Measurements from ENCODE around the gene CELF1. TPM values are rescaled to one million over a fixed set of nuclear protein-coding genes. Genes with fewer than 3 reads are reported as not detected.

CELF1 gene
- total RNA-seq, 1 donor: 142 TPM

- H3K9me3 ChIP-seq (ENCODE audit: low read depth, low read length): no peaks in the 10 kb centered on the region
- H3K27me3 ChIP-seq (ENCODE audit: insufficient read depth, low read length): no peaks in the 10 kb centered on the region
- no peak overlapping the region for H3K4me3 ChIP-seq (ENCODE audit: low read length)
- H3K4me1 ChIP-seq (ENCODE audit: insufficient read depth, low read length): peaks cover 67% of the 10 kb centered on the region
These were observed 53.8 kb downstream of the CELF1 start for GRCh38 chr11:47499161-47499560.

DNA sequence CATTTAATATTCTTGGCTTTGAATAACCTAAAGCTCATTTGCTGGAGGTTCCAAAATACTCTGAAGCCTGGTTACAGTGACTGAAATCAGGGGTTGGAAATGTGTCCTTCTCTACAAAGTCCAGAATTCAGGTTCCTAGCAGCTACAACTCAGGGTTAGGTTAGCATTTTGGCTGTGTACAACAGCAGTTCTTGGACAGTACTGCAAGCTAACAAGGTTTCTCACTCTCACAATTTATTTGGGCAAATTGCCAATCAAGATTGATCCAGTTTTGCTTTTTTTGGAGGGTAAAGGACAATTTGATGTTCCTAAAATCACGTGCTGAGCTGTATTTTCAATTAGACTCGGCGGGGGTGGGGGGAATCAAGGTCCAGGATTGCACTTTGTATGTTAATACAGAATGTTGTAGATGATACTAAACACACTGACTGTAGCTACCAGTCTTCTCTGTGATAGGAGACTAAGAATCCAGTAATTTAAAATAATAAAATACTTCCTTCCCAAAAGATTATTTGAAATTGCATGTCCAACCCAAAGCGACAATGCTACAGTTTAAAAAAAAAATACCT, 54.3 kb downstream of the CELF1 start:
- H3K4me3 ChIP-seq (ENCODE audit: low read length): no peak overlapping the region
- H3K4me1 ChIP-seq (ENCODE audit: insufficient read depth, low read length): peaks cover 62% of the 10 kb centered on the region
- no peaks in the 10 kb centered on the region for H3K27me3 ChIP-seq (ENCODE audit: insufficient read depth, low read length)
- no peaks in the 10 kb centered on the region for H3K9me3 ChIP-seq (ENCODE audit: low read depth, low read length)

DNA sequence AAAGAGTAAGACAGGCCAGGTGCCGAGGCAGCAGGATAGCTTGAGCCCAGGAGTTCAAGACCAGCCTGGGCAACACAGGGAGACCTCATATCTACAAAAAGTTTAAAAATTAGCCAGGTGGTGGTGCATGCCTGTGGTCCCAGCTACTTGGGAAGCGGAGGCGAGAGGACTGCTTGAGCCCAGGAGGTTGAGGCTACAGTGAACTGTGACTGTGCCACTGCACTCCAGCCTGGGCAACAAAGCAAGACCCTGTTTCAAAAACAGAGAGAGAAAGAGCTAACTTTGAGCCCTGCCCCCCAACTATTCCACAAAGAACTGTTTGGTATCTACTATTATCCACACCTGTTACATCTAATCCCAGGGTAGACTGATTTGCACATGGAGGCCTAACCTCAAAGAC, 54.8 kb downstream of the CELF1 start:
- H3K4me3 ChIP-seq (ENCODE audit: low read length): no peak overlapping the region
- H3K4me1 ChIP-seq (ENCODE audit: insufficient read depth, low read length): peaks cover 61% of the 10 kb centered on the region
- no peaks in the 10 kb centered on the region for H3K27me3 ChIP-seq (ENCODE audit: insufficient read depth, low read length)
- no peaks in the 10 kb centered on the region for H3K9me3 ChIP-seq (ENCODE audit: low read depth, low read length)

DNA sequence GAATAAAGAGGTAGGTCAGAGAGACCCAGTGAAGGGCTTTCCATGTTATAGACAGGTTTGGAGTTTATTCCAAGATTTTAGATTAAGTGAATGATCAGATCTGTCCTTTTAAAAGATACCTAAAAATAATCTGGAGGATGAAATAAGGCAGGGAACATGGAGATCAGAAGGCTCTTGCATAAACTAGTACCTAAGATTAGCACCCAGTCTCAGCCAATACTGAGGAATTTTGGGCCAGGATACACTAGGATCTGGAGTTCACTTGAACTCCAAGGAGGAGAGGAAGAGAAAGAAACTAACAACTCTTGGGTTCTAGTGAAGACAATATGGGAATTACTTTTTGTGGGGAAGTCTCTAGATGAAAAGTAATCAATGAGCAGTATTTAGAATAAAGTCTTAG, 56.1 kb downstream of the CELF1 start:
- no peaks in the 10 kb centered on the region for H3K9me3 ChIP-seq (ENCODE audit: low read depth, low read length)
- peaks cover 61% of the 10 kb centered on the region for H3K4me1 ChIP-seq (ENCODE audit: insufficient read depth, low read length)
- H3K4me3 ChIP-seq (ENCODE audit: low read length): no peak overlapping the region
- H3K27me3 ChIP-seq (ENCODE audit: insufficient read depth, low read length): no peaks in the 10 kb centered on the region

DNA sequence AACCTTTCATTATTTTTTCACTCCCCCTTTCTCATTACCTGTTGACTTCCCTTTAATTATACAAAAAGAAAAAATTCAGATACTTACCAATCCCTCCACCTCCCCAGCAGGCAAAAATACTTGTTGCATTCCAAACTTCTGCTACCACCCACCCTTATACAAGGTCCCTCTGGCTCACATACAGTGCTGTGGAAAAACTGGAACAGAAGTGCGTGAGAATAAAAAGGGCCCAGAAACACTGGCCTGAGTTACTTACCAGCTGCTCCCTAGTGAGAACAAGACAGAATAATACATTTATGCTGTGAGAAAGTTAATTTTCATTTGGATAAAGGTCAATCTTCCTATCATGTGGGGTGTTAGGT, 57.1 kb downstream of the CELF1 start:
- Histone ChIP-seq H3K9me3 (ENCODE audit: low read depth, low read length) (no peaks in the 10 kb centered on the region), H3K4me1 (ENCODE audit: insufficient read depth, low read length) (peaks cover 55% of the 10 kb centered on the region), H3K4me3 (ENCODE audit: low read length) (no peak overlapping the region), H3K27me3 (ENCODE audit: insufficient read depth, low read length) (no peaks in the 10 kb centered on the region)

DNA sequence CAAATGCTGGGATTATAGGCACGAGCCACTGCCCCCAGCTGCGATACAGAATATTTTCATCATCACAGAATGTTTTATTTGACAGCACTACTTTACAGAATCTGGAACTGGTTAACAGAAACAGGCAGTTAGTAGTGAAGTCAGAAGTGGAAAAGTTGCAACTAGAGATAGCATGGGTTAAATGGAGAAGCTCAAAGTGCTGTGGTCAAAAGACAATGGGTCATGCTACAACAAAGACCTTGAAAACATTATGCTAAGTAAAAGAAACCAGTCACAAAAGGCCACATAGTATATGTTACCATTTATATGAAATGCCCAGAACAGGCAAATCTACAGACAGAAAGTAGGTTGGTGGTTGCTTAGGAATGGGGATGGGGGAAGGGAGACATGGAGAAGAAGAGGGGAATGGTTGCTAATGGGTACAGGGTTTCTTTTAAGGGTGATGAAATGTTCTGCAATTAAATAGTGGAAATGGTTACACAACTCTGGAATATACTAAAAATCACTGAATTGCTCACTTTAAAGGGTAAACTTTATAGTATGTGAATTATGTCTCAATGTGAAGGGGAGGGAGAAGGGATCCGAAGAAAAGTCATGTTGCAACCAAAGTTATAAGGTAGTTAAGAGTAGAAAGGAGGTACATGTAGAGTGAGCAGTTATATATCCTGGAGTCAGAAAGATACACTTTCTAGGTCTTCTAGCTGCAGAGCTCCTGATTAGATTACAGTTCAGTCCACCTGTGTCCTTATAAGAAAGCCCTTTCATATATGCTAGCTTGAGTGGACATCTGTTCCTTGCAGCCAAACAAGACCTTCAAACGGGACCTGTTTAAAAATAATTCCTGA, 57.7 kb downstream of the CELF1 start:
- Histone ChIP-seq H3K27me3 (ENCODE audit: insufficient read depth, low read length) (no peaks in the 10 kb centered on the region), H3K9me3 (ENCODE audit: low read depth, low read length) (no peaks in the 10 kb centered on the region), H3K4me3 (ENCODE audit: low read length) (no peak overlapping the region), H3K4me1 (ENCODE audit: insufficient read depth, low read length) (peaks cover 49% of the 10 kb centered on the region)

DNA sequence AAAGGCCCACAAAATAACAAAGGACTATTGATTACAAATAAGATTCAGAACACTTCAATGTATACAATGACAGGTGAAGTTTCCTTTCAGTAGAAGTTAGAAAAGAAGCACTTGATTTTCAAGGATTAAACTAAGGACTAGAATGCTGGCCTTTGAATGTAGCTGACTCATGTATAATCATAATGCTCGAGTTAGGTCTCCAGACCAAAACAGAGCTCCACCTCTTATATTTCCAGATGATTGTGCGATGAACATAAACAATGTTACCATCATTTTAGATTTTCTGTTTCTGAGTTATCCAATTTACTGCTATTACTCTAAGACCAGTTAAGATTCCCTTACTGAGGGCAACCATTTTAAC, 63.6 kb downstream of the CELF1 start:
- Histone ChIP-seq H3K4me1 (ENCODE audit: insufficient read depth, low read length) (peaks cover 5% of the 10 kb centered on the region), H3K9me3 (ENCODE audit: low read depth, low read length) (no peaks in the 10 kb centered on the region), H3K4me3 (ENCODE audit: low read length) (no peak overlapping the region), H3K27me3 (ENCODE audit: insufficient read depth, low read length) (no peaks in the 10 kb centered on the region)

- no peaks in the 10 kb centered on the region for H3K27me3 ChIP-seq (ENCODE audit: insufficient read depth, low read length)
- H3K9me3 ChIP-seq (ENCODE audit: low read depth, low read length): no peaks in the 10 kb centered on the region
- H3K4me3 ChIP-seq (ENCODE audit: low read length): no peak overlapping the region
- peaks cover 8% of the 10 kb centered on the region for H3K4me1 ChIP-seq (ENCODE audit: insufficient read depth, low read length)
These were observed 64.1 kb downstream of the CELF1 start for GRCh38 chr11:47488674-47489394.

- peaks cover 10% of the 10 kb centered on the region for H3K4me1 ChIP-seq (ENCODE audit: insufficient read depth, low read length)
- H3K27me3 ChIP-seq (ENCODE audit: insufficient read depth, low read length): no peaks in the 10 kb centered on the region
- H3K4me3 ChIP-seq (ENCODE audit: low read length): no peak overlapping the region
- H3K9me3 ChIP-seq (ENCODE audit: low read depth, low read length): no peaks in the 10 kb centered on the region
These were observed 64.8 kb downstream of the CELF1 start for GRCh38 chr11:47488111-47488510.

DNA sequence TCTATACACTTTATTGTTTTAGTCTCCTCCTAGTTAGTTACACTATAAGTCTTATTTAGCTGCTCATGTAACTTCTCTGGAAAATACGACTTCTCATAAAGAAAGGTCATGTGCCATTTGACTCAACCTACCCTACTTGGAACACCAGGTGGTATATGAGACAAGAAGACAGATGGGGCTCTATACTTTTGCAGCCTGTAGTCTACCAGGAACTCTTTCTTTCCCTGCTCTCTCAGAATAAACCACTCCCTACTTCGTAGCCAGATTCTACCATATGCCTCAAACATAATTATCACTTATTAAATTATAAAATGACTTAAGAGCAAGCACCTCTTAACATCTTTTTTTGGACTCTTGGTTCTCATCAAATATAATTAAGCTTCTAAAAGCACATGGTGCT, 65.5 kb downstream of the CELF1 start:
- H3K4me3 ChIP-seq (ENCODE audit: low read length): no peak overlapping the region

DNA sequence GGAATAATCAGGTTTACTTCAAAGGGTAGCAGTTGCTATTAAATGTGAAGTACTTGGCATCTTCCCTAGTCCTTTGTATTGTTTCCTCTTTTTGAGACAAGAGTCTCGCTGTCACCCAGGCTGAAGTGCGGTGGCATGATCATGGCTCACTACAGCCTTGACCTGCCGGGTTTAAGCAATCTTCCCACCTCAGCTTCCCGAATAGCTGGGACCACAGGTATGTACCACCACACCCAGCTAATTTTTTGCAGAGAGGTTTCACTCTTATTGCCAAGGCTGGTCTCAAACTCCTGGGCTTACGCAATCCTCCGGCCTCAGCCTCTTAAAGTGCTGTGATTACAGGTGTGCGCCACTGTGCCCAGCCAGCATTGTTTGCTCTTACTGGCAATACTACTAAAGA, 67.8 kb downstream of the CELF1 start:
- Histone ChIP-seq H3K4me1 (ENCODE audit: insufficient read depth, low read length) (peaks cover 10% of the 10 kb centered on the region), H3K4me3 (ENCODE audit: low read length) (no peak overlapping the region), H3K9me3 (ENCODE audit: low read depth, low read length) (no peaks in the 10 kb centered on the region), H3K27me3 (ENCODE audit: insufficient read depth, low read length) (no peaks in the 10 kb centered on the region)

More for the DNA sequence above, 65.5 kb downstream of the CELF1 start:
- peaks cover 10% of the 10 kb centered on the region for H3K4me1 ChIP-seq (ENCODE audit: insufficient read depth, low read length)
- H3K9me3 ChIP-seq (ENCODE audit: low read depth, low read length): no peaks in the 10 kb centered on the region
- H3K27me3 ChIP-seq (ENCODE audit: insufficient read depth, low read length): no peaks in the 10 kb centered on the region

DNA sequence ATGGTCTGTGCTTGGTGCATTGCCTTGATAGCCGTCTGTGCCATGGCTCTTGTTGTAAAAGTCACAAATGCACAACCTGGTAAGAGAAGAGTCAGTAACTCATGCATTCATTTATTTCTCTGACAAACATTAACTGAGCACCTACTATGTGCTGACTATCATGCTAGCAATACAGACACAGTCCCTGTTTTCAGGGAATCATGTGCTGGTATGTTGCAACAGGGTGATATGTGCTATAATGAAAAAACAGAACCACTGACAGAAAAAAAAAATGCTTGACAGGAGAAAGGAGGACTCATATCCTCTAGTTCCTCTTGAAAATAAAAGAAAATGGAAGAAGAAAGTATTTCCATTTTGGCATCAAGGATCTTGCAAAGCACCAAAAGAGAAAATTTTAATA, 69.5 kb downstream of the CELF1 start:
- no peak overlapping the region for H3K4me3 ChIP-seq (ENCODE audit: low read length)

GRCh38 chr11:47480762-47481161, 72.2 kb downstream of the CELF1 start:
- Histone ChIP-seq H3K4me3 (ENCODE audit: low read length) (no peak overlapping the region), H3K27me3 (ENCODE audit: insufficient read depth, low read length) (no peaks in the 10 kb centered on the region), H3K9me3 (ENCODE audit: low read depth, low read length) (no peaks in the 10 kb centered on the region), H3K4me1 (ENCODE audit: insufficient read depth, low read length) (peaks cover 10% of the 10 kb centered on the region)

More for the DNA sequence above, 69.5 kb downstream of the CELF1 start:
- Histone ChIP-seq H3K9me3 (ENCODE audit: low read depth, low read length) (no peaks in the 10 kb centered on the region), H3K4me1 (ENCODE audit: insufficient read depth, low read length) (peaks cover 10% of the 10 kb centered on the region), H3K27me3 (ENCODE audit: insufficient read depth, low read length) (no peaks in the 10 kb centered on the region)

DNA sequence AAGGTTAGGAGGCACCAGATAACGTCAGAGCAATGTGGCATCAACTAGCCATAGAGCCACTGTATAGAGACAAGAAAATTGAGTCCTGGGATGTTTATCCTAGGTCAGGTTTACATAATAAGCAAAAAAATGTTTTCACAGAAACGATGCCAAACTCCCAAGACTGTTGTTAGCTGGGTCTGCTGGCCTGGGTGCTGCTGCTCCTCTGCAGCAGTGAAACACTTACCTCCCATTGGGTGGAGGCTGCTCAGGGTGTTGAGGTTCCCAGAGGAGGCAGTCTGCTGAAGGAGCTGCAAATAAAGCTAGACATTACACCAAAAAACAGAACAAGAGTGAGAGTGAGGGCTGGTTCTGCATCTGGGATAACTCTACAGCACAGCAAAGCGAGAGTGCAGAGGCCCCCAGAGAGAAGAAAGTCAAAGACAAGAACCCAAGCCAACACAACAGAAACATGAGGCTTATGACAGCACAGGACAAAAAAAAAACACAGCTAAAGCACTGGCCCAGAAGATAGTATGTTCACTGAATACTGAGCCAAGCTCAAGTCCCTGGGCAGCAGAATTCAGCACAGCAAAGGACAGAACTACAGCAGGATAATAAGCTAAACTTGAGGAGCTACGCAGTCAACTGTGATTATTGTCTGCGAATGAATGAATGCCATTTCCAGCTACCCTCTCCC, 74.1 kb downstream of the CELF1 start:
- Histone ChIP-seq H3K4me3 (ENCODE audit: low read length) (no peak overlapping the region), H3K4me1 (ENCODE audit: insufficient read depth, low read length) (peaks cover 2% of the 10 kb centered on the region), H3K9me3 (ENCODE audit: low read depth, low read length) (no peaks in the 10 kb centered on the region), H3K27me3 (ENCODE audit: insufficient read depth, low read length) (no peaks in the 10 kb centered on the region)

- Histone ChIP-seq H3K4me3 (ENCODE audit: low read length) (no peak overlapping the region), H3K4me1 (ENCODE audit: insufficient read depth, low read length) (no peaks in the 10 kb centered on the region), H3K27me3 (ENCODE audit: insufficient read depth, low read length) (no peaks in the 10 kb centered on the region), H3K9me3 (ENCODE audit: low read depth, low read length) (no peaks in the 10 kb centered on the region)
These were observed 75.2 kb downstream of the CELF1 start for GRCh38 chr11:47477753-47478152.
